ENCODE data around the gene AKR1C1. TPM values are rescaled to one million over a fixed set of nuclear protein-coding genes. Genes with fewer than 3 reads are reported as not detected.
"Not testable (repeated sequence)": the region's sequence is repeated elsewhere in the genome, so short reads cannot be mapped to it uniquely, and the experiment has no call there.

Gene AKR1C1
- total and polyA plus RNA-seq, 2 donors (not counting 3 experiments of a cell fraction or from before 2014, with no cell fraction given), result 1.5 to 5.5 TPM

- H4K20me1 ChIP-seq (replicated peaks; ENCODE audit: control insufficient read depth, extremely low read depth, insufficient read depth, low read length); FAIRE-seq; dilution Hi-C loops (cut with MboI; ENCODE audit: extremely low pct_ligation_motif_present, low sequenced_read_pairs); BruUV-seq (replicated peaks); H3K79me2 ChIP-seq (ENCODE audit: control insufficient read depth, insufficient read depth, low read length); H3K9me1 ChIP-seq (replicated peaks; ENCODE audit: control insufficient read depth, extremely low read depth, insufficient read depth, low read length); CTCF ChIA-PET; POLR2A ChIA-PET; intact Hi-C loops (cut with micrococcal nuclease); H3K4me3 ChIP-seq (replicated peaks in 1 of 3; ENCODE audit: insufficient read depth in 1 of 3, low read depth in 1 of 3, low read length in 3 of 3); DNase-seq (ENCODE audit: low read depth, low spot score); H3K4me1 ChIP-seq (ENCODE audit: control insufficient read depth, extremely low read depth, insufficient read depth, low read length); H2AFZ ChIP-seq (ENCODE audit: low read depth, low read length); H3K9ac ChIP-seq (replicated peaks; ENCODE audit: extremely low read depth, insufficient read depth, low read length); H3K27me3 ChIP-seq (ENCODE audit: control insufficient read depth in 2 of 2, insufficient read depth in 2 of 2, low read length in 2 of 2); H3K9me3 ChIP-seq (replicated peaks; ENCODE audit: control insufficient read depth, insufficient read depth, low read length); H3K4me2 ChIP-seq (ENCODE audit: insufficient read depth, low read length); H3K27ac ChIP-seq (ENCODE audit: insufficient read depth, low read depth, low read length); H3K36me3 ChIP-seq (ENCODE audit: control insufficient read depth in 2 of 2, extremely low read depth in 1 of 2, insufficient read depth in 2 of 2, low read length in 2 of 2): not testable (repeated sequence)
Measured at GRCh38 chr10:4973294-4973693, 10.1 kb downstream of the AKR1C1 start.

GRCh38 chr10:4974400-4974799 lies 11.2 kb downstream of the AKR1C1 start:
- CTCF ChIA-PET; H2AFZ ChIP-seq (ENCODE audit: low read depth, low read length); H3K4me2 ChIP-seq (ENCODE audit: insufficient read depth, low read length); H3K36me3 ChIP-seq (ENCODE audit: control insufficient read depth in 2 of 2, extremely low read depth in 1 of 2, insufficient read depth in 2 of 2, low read length in 2 of 2); H3K9me1 ChIP-seq (replicated peaks; ENCODE audit: control insufficient read depth, extremely low read depth, insufficient read depth, low read length); dilution Hi-C loops (cut with MboI; ENCODE audit: extremely low pct_ligation_motif_present, low sequenced_read_pairs); FAIRE-seq; H4K20me1 ChIP-seq (replicated peaks; ENCODE audit: control insufficient read depth, extremely low read depth, insufficient read depth, low read length); intact Hi-C loops (cut with micrococcal nuclease); POLR2A ChIA-PET; H3K27me3 ChIP-seq (ENCODE audit: control insufficient read depth in 2 of 2, insufficient read depth in 2 of 2, low read length in 2 of 2); H3K4me3 ChIP-seq (replicated peaks in 1 of 3; ENCODE audit: insufficient read depth in 1 of 3, low read depth in 1 of 3, low read length in 3 of 3); H3K4me1 ChIP-seq (ENCODE audit: control insufficient read depth, extremely low read depth, insufficient read depth, low read length); H3K27ac ChIP-seq (ENCODE audit: insufficient read depth, low read depth, low read length); BruUV-seq (replicated peaks); DNase-seq (ENCODE audit: low read depth, low spot score); H3K9ac ChIP-seq (replicated peaks; ENCODE audit: extremely low read depth, insufficient read depth, low read length); H3K9me3 ChIP-seq (replicated peaks; ENCODE audit: control insufficient read depth, insufficient read depth, low read length); H3K79me2 ChIP-seq (ENCODE audit: control insufficient read depth, insufficient read depth, low read length): not testable (repeated sequence)

- intact Hi-C loops (cut with micrococcal nuclease), result no loop called here
- no peaks in the 10 kb centered on the region for H3K9me1 ChIP-seq (replicated peaks; ENCODE audit: control insufficient read depth, extremely low read depth, insufficient read depth, low read length)
- no peaks in the 10 kb centered on the region for H3K27me3 ChIP-seq (ENCODE audit: control insufficient read depth in 2 of 2, insufficient read depth in 2 of 2, low read length in 2 of 2)
- POLR2A ChIA-PET, result no interaction called here
- no peak overlapping the region for H2AFZ ChIP-seq (ENCODE audit: low read depth, low read length)
- no peaks in the 10 kb centered on the region for H3K79me2 ChIP-seq (ENCODE audit: control insufficient read depth, insufficient read depth, low read length)
- H3K9ac ChIP-seq (replicated peaks; ENCODE audit: extremely low read depth, insufficient read depth, low read length), result no peak overlapping the region
- no peak overlapping the region for H3K4me2 ChIP-seq (ENCODE audit: insufficient read depth, low read length)
- CTCF ChIA-PET, result no interaction called here
- DNase-seq (ENCODE audit: low read depth, low spot score) (no peak), FAIRE-seq (no peak)
- H3K4me1 ChIP-seq (ENCODE audit: control insufficient read depth, extremely low read depth, insufficient read depth, low read length), result peaks cover 3% of the 10 kb centered on the region
- dilution Hi-C loops (cut with MboI; ENCODE audit: extremely low pct_ligation_motif_present, low sequenced_read_pairs), result no loop called here
- no TSS peak for BruUV-seq (replicated peaks)
- H3K27ac ChIP-seq (ENCODE audit: insufficient read depth, low read depth, low read length), result no peak overlapping the region
- no peak overlapping the region for H3K4me3 ChIP-seq (replicated peaks in 1 of 3; ENCODE audit: insufficient read depth in 1 of 3, low read depth in 1 of 3, low read length in 3 of 3)
- TF ChIP-seq CTCF (IDR thresholded peaks at IDR 0.05; ENCODE audit: extremely low read depth in 1 of 2, insufficient read depth in 1 of 2, low read depth in 1 of 2, low read length in 2 of 2), result no peak
- TF ChIP-seq MAX (IDR thresholded peaks at IDR 0.05; ENCODE audit: insufficient read depth, insufficient read length), result no peak
- no peak for TF ChIP-seq POLR2A (IDR thresholded peaks at IDR 0.05; ENCODE audit: low read depth, low read length)
- TF ChIP-seq MYC (IDR thresholded peaks at IDR 0.05; ENCODE audit: low read depth, low read length), result no peak
- no peak for TF ChIP-seq EZH2 (IDR thresholded peaks at IDR 0.05; ENCODE audit: borderline replicate concordance, low read depth, low read length, severe bottlenecking)
- no peak for TF ChIP-seq FOS (IDR thresholded peaks at IDR 0.05; ENCODE audit: borderline replicate concordance, insufficient read depth, low read length)
- no peaks in the 10 kb centered on the region for H4K20me1 ChIP-seq (replicated peaks; ENCODE audit: control insufficient read depth, extremely low read depth, insufficient read depth, low read length)
- no peaks in the 10 kb centered on the region for H3K36me3 ChIP-seq (ENCODE audit: control insufficient read depth in 2 of 2, extremely low read depth in 1 of 2, insufficient read depth in 2 of 2, low read length in 2 of 2)
- H3K9me3 ChIP-seq (replicated peaks; ENCODE audit: control insufficient read depth, insufficient read depth, low read length), result no peaks in the 10 kb centered on the region
Measured at GRCh38 chr10:4977025-4977424, 13.8 kb downstream of the AKR1C1 start.
